ENCODE results near the gene FABP2.
A peak's percentile ranks its signal among the peaks of the same experiment; 100 is the strongest.
"Not testable (repeated sequence)": the region's sequence is repeated elsewhere in the genome, so short reads cannot be mapped to it uniquely, and the experiment has no call there.

FABP2 gene

DNA sequence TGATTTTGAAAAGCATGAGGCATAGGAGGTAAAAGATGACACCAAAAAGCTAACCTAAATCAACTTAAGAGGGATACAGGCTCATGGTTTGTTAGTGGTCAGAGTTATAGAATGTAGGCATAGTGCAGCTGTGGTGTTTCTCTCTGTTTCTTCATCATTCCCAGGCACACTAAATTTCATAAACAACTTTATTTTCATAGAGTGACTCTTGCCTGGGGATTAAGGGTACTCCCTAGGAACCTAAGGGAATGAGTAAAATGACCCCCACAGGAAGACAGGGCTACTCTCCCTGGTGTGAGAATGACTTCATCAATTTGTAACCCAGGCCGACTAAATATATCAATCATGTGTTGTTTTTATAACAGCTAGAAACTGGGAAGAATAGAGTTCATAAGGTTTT lies 11.1 kb downstream of the FABP2 start:
- DNase-seq (ENCODE audit: low read depth in 2 of 2) = no peak

GRCh38 chr4:119307606-119308005 lies 14.3 kb downstream of the FABP2 start:
- no peak for DNase-seq (ENCODE audit: low read depth in 2 of 2)

DNA sequence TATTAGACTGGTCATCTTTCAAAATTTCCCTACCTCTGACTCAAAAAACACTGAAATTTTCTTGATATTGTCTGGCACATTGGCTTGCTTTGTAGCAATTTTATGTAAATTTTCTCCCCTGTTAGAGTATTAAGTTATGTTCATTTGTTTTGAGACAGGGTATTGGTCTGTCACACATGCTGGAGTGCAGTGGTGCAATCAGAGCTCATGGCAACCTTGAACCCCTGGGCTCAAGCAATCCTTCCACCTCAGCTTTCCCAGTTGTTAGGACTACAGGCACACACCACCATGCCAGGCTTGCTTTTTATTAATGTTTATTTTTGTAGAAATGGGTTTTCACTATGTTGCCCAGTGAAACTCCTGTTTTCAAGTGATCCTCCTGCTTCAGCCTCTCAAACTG lies 17.5 kb downstream of the FABP2 start:
- no peak for DNase-seq (ENCODE audit: low read depth in 2 of 2)

GRCh38 chr4:119303587-119304305 lies 18.2 kb downstream of the FABP2 start:
- DNase-seq (ENCODE audit: low read depth in 2 of 2) = no peak

GRCh38 chr4:119302073-119302832 lies 19.7 kb downstream of the FABP2 start:
- DNase-seq (ENCODE audit: low read depth in 2 of 2) = no peak

DNA sequence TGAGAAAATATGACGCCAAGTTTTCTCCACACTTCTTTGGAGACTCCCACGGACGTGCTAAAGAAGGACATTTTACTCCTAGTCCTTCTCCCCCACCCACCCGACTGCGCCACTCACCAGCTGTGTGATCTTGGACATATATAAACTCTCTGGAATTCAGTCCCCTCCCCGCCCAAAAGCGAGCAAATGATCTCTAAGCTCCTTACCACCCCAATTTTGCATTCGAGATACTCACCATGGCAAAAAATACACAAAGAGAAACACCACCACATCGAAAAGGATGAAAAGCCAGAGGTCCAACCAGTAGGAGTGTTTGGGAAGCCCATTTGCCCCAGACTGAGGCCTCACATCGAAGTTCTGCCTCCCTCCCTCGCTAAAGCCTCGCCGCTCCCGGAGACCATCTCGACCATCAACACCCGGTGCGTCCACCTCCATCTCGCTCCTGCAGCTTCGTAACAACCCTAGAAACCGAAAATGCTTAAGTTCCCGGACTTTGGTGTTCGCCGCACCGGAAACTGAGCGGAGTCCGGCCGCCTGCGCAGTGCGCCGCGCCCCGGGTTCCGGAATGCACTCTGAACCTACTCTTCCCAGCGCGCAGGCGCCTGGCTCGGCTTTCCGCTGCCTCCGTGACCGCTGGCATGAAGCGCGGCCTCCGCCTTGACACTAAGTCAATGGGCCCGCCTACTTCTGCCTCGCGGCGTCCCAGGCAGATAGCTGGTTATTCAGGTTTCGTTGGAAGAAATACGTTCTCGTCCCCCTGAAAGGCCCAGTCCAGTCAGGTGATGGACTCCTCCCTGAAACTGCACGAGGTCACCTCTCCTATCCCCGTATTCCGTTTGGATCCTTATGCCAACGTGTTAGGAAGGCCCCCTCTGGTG lies 21.6 kb downstream of the FABP2 start:
- DNase-seq (ENCODE audit: low read depth in 2 of 2) = peak; percentile 90 to 94

GRCh38 chr4:119299741-119300100 lies 22.2 kb downstream of the FABP2 start:
- DNase-seq (ENCODE audit: low read depth in 2 of 2) = no peak

DNA sequence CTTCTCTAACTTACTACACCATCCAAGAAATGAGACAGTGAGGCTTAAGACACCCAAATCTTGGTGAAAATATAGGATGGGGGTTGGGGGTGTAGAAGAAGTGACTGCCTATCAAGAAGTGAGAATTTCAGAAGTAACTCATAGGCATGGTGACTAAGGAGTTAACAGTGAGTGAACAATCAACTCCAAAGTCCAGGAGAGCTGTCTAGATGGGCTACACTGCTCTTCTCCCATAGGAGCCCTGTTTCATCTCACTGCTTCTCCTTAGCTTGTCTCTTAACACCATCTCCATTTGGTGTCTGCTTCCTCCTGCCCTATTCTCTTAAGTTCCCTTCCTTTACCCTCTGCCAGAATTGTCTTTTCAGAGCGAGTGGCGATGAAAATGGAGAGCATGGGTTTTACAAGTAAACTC lies 22.7 kb downstream of the FABP2 start:
- DNase-seq (ENCODE audit: low read depth in 2 of 2) = no peak

- no peak for DNase-seq (ENCODE audit: low read depth in 2 of 2)
These were observed 24.1 kb downstream of the FABP2 start for GRCh38 chr4:119297795-119298194.

DNA sequence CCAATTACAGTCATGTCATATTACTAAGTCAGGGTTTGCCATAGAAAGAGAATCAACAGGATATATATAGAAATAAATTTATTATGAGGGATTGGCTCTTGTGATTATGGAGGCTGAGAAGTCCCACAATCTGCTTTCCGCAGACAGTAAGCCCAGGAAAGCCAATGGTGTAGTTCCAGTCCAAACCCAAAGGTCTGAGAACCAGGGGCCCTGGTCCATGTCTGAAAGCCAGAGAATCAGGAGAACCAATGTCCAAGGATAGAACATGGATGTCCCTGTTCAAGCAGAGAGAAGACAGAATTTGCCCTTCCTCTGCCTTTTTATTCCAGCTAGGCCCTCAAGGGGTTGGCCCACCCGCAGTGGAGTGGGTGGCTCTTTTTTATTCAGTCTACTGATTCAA lies 25.6 kb downstream of the FABP2 start:
- DNase-seq (ENCODE audit: low read depth in 2 of 2) = no peak

DNA sequence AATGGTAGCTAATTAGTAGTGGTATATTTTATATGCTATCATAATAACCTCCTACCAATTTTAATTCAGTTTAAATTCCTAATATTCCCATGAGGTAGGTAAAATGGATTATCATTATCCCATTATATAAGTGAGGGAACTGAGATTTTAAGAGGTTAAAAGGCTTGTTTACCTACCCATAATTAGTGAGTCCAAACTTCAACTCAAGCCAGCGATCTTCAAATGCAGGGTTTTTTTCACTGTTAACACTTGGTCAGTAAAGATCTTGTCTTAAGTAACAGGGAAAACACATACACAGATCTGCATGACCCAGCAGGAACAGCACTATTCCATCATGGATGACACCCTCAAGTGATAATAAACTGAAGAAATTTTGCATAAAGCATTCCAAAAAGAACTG lies 31.3 kb downstream of the FABP2 start:
- DNase-seq (ENCODE audit: low read depth in 2 of 2) = no peak

DNA sequence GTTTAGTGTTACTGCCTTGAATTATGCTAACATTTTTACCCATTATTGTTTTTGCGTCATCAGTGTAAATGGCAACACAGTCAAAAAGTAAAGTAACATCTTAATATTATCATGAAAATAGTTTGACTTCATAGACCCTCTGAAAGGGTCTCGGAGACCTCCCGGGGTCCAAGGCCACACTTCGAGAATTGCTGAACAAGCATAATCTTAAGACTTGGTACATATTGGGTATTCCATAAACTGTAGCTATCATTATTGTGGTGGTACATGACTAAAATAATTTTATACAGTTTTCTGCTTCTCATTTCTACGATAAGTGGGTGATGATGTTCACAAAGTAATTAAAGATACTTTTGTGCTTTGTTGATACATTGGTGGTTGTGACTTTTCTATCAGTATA lies 32.6 kb downstream of the FABP2 start:
- no peak for DNase-seq (ENCODE audit: low read depth in 2 of 2)

GRCh38 chr4:119286377-119287002 lies 35.4 kb downstream of the FABP2 start:
- DNase-seq (ENCODE audit: low read depth in 2 of 2) = no peak

- no peak for DNase-seq (ENCODE audit: low read depth in 2 of 2)
These were observed 36.8 kb downstream of the FABP2 start for GRCh38 chr4:119284876-119285780.

- DNase-seq (ENCODE audit: low read depth in 2 of 2) = no peak
These were observed 40.5 kb downstream of the FABP2 start for GRCh38 chr4:119281393-119281792.

DNA sequence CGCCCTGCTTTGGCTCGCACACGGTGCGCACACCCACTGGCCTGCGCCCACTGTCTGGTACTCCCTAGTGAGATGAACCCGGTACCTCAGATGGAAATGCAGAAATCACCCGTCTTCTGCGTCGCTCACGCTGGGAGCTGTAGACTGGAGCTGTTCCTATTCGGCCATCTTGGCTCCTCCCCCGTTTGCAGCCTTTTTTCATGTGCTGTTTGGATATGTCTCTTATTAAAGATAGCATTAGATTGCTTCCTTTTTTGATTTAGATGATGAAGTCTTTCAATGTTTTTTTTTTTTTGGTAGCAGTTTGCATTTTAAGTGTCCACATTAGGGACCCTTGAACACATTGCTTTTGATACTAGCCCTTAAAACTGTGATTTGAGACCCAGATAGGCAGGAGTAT lies 42.0 kb downstream of the FABP2 start:
- not testable (repeated sequence) for DNase-seq (ENCODE audit: low read depth in 2 of 2)

- DNase-seq (ENCODE audit: low read depth in 2 of 2) = not testable (repeated sequence)
These were observed 42.4 kb downstream of the FABP2 start for GRCh38 chr4:119279541-119279940.

DNA sequence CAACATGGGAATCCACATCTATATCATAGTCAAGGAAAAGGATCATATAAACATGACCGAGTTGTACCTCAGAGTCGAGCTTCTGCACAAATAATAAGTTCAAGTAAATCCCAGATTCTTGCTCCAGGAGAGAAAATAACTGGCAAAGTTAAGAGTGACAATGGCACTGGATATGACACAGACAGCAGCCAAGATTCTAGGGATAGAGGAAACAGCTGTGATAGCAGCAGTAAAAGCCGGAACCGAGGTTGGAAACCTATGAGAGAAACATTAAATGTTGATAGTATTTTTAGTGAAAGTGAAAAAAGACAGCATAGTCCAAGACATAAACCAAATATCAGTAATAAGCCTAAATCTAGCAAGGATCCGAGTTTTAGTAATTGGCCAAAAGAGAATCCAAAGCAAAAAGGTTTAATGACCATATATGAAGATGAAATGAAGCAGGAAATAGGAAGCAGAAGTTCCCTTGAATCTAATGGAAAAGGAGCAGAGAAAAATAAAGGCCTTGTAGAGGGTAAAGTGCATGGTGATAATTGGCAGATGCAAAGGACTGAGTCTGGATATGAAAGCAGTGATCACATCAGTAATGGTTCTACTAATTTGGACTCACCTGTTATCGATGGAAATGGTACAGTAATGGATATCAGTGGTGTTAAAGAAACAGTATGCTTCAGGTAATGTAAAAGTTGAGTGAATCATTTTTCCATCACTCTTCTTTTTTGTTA lies 50.4 kb downstream of the FABP2 start:
- no peak for DNase-seq (ENCODE audit: low read depth in 2 of 2)

- DNase-seq (ENCODE audit: low read depth in 2 of 2) = no peak
These were observed 53.5 kb downstream of the FABP2 start for GRCh38 chr4:119268466-119268865.
